Dendritic cell treated with granulocyte-macrophage colony-stimulating factor and Interleukin-4, amounts not matched to agents 40 ng/mL and 50 ng/mL, for 4 days (primary cell): ENCODE measurements around the gene EXOC6B.

Experiments
- H3K27ac Mint-ChIP-seq: one replicate; pipeline ENCODE4 v1.8.0; 2022; ENCODE audit warnings: mild to moderate bottlenecking, mixed read lengths
- H3K27me3 Mint-ChIP-seq: one replicate; pipeline ENCODE4 v1.8.0; 2022; ENCODE audit warnings: mild to moderate bottlenecking, mixed read lengths
- H3K36me3 Mint-ChIP-seq: one replicate; pipeline ENCODE4 v1.8.0; 2022; ENCODE audit warnings: low read depth, mixed read lengths
- H3K4me1 Mint-ChIP-seq: one replicate; pipeline ENCODE4 v1.8.0; 2022; ENCODE audit warnings: low read depth, mixed read lengths
- H3K4me3 Mint-ChIP-seq: one replicate; pipeline ENCODE4 v1.8.0; 2022; ENCODE audit warnings: mild to moderate bottlenecking, moderate library complexity, mixed read lengths
- H3K9me3 Mint-ChIP-seq: one replicate; pipeline ENCODE4 v1.8.0; 2022; ENCODE audit warnings: mixed read lengths
- intact Hi-C: fragments of 100-400 bp; cut with micrococcal nuclease; formaldehyde crosslinking; loops from one replicate; pipeline ENCODE4 v1.15.0; 2022

Gene EXOC6B

GRCh38 chr2:72754628-72755320 lies 71.1 kb downstream of the EXOC6B start:
- no peak overlapping the region for H3K4me3 Mint-ChIP-seq
- H3K27ac Mint-ChIP-seq = no peak overlapping the region
- no peaks in the 10 kb centered on the region for H3K4me1 Mint-ChIP-seq
- H3K36me3 Mint-ChIP-seq = no peaks in the 10 kb centered on the region
- intact Hi-C loops = no loop called here
- H3K27me3 Mint-ChIP-seq = no peaks in the 10 kb centered on the region
- no peaks in the 10 kb centered on the region for H3K9me3 Mint-ChIP-seq

GRCh38 chr2:72750977-72751639 lies 74.7 kb downstream of the EXOC6B start:
- H3K4me1 Mint-ChIP-seq = no peaks in the 10 kb centered on the region
- H3K36me3 Mint-ChIP-seq = no peaks in the 10 kb centered on the region
- no peaks in the 10 kb centered on the region for H3K27me3 Mint-ChIP-seq
- no peak overlapping the region for H3K27ac Mint-ChIP-seq
- intact Hi-C loops = no loop called here
- no peaks in the 10 kb centered on the region for H3K9me3 Mint-ChIP-seq
- no peak overlapping the region for H3K4me3 Mint-ChIP-seq

GRCh38 chr2:72750466-72750865 lies 75.4 kb downstream of the EXOC6B start:
- no peak overlapping the region for H3K4me3 Mint-ChIP-seq
- H3K9me3 Mint-ChIP-seq = no peaks in the 10 kb centered on the region
- intact Hi-C loops = no loop called here
- no peaks in the 10 kb centered on the region for H3K27me3 Mint-ChIP-seq
- no peaks in the 10 kb centered on the region for H3K36me3 Mint-ChIP-seq
- H3K4me1 Mint-ChIP-seq = no peaks in the 10 kb centered on the region
- H3K27ac Mint-ChIP-seq = no peak overlapping the region

- no peak overlapping the region for H3K4me3 Mint-ChIP-seq
- H3K27me3 Mint-ChIP-seq = no peaks in the 10 kb centered on the region
- intact Hi-C loops = loop anchor here (10.0 kb wide), 3 partner anchors 153 to 613 kb away; no protein-coding TSS in a partner anchor
Measured at GRCh38 chr2:72747344-72747743, 78.5 kb downstream of the EXOC6B start.

GRCh38 chr2:72745679-72746368 lies 80.0 kb downstream of the EXOC6B start:
- Mint-ChIP-seq H3K4me1 (no peaks in the 10 kb centered on the region), H3K27ac (no peak overlapping the region), H3K9me3 (no peaks in the 10 kb centered on the region), H3K27me3 (no peaks in the 10 kb centered on the region), H3K4me3 (no peak overlapping the region), H3K36me3 (no peaks in the 10 kb centered on the region)
- intact Hi-C loops = loop anchor here (1.0 to 10.0 kb wide), 4 partner anchors 151 to 822 kb away; no protein-coding TSS in a partner anchor

More at GRCh38 chr2:72747344-72747743, 78.5 kb downstream of the EXOC6B start:
- Mint-ChIP-seq H3K9me3 (no peaks in the 10 kb centered on the region), H3K4me1 (no peaks in the 10 kb centered on the region), H3K27ac (no peak overlapping the region), H3K36me3 (no peaks in the 10 kb centered on the region)

- no peaks in the 10 kb centered on the region for H3K4me1 Mint-ChIP-seq
- intact Hi-C loops = loop anchor here (10.0 kb wide), 3 partner anchors 149 to 609 kb away; no protein-coding TSS in a partner anchor
- H3K27ac Mint-ChIP-seq = no peak overlapping the region
- no peak overlapping the region for H3K4me3 Mint-ChIP-seq
- H3K36me3 Mint-ChIP-seq = no peaks in the 10 kb centered on the region
- no peaks in the 10 kb centered on the region for H3K9me3 Mint-ChIP-seq
- H3K27me3 Mint-ChIP-seq = no peaks in the 10 kb centered on the region
Measured at GRCh38 chr2:72744049-72744448, 81.8 kb downstream of the EXOC6B start.

GRCh38 chr2:72743481-72743880 lies 82.4 kb downstream of the EXOC6B start:
- H3K27me3 Mint-ChIP-seq = no peaks in the 10 kb centered on the region
- intact Hi-C loops = loop anchor here (10.0 kb wide), 3 partner anchors 149 to 609 kb away; no protein-coding TSS in a partner anchor
- H3K36me3 Mint-ChIP-seq = no peaks in the 10 kb centered on the region
- H3K27ac Mint-ChIP-seq = no peak overlapping the region
- H3K4me1 Mint-ChIP-seq = no peaks in the 10 kb centered on the region
- H3K4me3 Mint-ChIP-seq = no peak overlapping the region
- no peaks in the 10 kb centered on the region for H3K9me3 Mint-ChIP-seq

GRCh38 chr2:72738096-72738495 lies 87.7 kb downstream of the EXOC6B start:
- H3K36me3 Mint-ChIP-seq = no peaks in the 10 kb centered on the region
- H3K27me3 Mint-ChIP-seq = no peaks in the 10 kb centered on the region
- no peaks in the 10 kb centered on the region for H3K4me1 Mint-ChIP-seq
- H3K27ac Mint-ChIP-seq = no peak overlapping the region
- H3K9me3 Mint-ChIP-seq = no peaks in the 10 kb centered on the region
- no peak overlapping the region for H3K4me3 Mint-ChIP-seq
- intact Hi-C loops = no loop called here

- Mint-ChIP-seq H3K36me3 (no peaks in the 10 kb centered on the region), H3K4me1 (peaks cover 7% of the 10 kb centered on the region), H3K27ac (no peak overlapping the region), H3K4me3 (no peak overlapping the region), H3K9me3 (no peaks in the 10 kb centered on the region), H3K27me3 (no peaks in the 10 kb centered on the region)
- intact Hi-C loops = no loop called here
Measured at GRCh38 chr2:72734432-72734831, 91.4 kb downstream of the EXOC6B start.

GRCh38 chr2:72731116-72731515 lies 94.7 kb downstream of the EXOC6B start:
- Mint-ChIP-seq H3K36me3 (no peaks in the 10 kb centered on the region), H3K4me1 (peaks cover 7% of the 10 kb centered on the region), H3K4me3 (no peak overlapping the region), H3K27me3 (no peaks in the 10 kb centered on the region), H3K27ac (no peak overlapping the region), H3K9me3 (no peaks in the 10 kb centered on the region)
- intact Hi-C loops = no loop called here

GRCh38 chr2:72727356-72727755 lies 98.5 kb downstream of the EXOC6B start:
- no peak overlapping the region for H3K27ac Mint-ChIP-seq
- no peak overlapping the region for H3K4me3 Mint-ChIP-seq
- H3K9me3 Mint-ChIP-seq = no peaks in the 10 kb centered on the region
- H3K27me3 Mint-ChIP-seq = no peaks in the 10 kb centered on the region
- intact Hi-C loops = no loop called here
- peaks cover 7% of the 10 kb centered on the region for H3K4me1 Mint-ChIP-seq
- no peaks in the 10 kb centered on the region for H3K36me3 Mint-ChIP-seq

- H3K27me3 Mint-ChIP-seq = no peaks in the 10 kb centered on the region
- no peak overlapping the region for H3K4me3 Mint-ChIP-seq
- no peaks in the 10 kb centered on the region for H3K9me3 Mint-ChIP-seq
- H3K27ac Mint-ChIP-seq = no peak overlapping the region
- H3K36me3 Mint-ChIP-seq = no peaks in the 10 kb centered on the region
- intact Hi-C loops = no loop called here
- H3K4me1 Mint-ChIP-seq = no peaks in the 10 kb centered on the region
Measured at GRCh38 chr2:72723769-72724370, 102.0 kb downstream of the EXOC6B start.

GRCh38 chr2:72722492-72723070 lies 103.3 kb downstream of the EXOC6B start:
- Mint-ChIP-seq H3K36me3 (no peaks in the 10 kb centered on the region), H3K27ac (no peak overlapping the region), H3K4me1 (no peaks in the 10 kb centered on the region), H3K27me3 (no peaks in the 10 kb centered on the region), H3K9me3 (no peaks in the 10 kb centered on the region), H3K4me3 (no peak overlapping the region)
- intact Hi-C loops = no loop called here
